ENCODE data around the gene PGK1.
"Not testable (repeated sequence)": the region's sequence is repeated elsewhere in the genome, so short reads cannot be mapped to it uniquely, and the experiment has no call there.

Gene PGK1

DNA sequence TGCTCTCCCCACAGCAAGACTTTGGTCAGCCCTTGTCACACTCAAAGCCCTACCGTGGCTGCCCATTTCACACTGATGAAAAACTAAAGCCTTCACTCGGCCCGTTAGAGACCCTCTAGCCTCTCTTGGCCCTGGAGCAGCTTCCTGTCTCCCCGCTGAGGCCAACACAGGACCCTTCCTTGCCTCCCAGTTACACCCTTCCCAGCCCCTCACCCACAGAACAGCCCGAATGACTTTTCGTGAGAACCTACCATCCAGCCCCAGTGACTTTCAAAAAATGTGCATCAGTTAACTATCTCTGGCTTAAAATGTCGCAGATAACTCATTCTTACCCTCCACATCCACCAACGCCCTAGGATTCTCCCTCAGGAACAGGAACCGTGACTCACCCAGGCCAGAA is 36.2 kb downstream of the PGK1 start:
- no peaks in the 10 kb centered on the region for H3K4me1 ChIP-seq (ENCODE audit: control insufficient read depth in 1 of 2, insufficient read depth in 2 of 2, low read length in 2 of 2)
- no peaks in the 10 kb centered on the region for H3K36me3 ChIP-seq (ENCODE audit: control insufficient read depth in 1 of 2, insufficient read depth in 2 of 2, low read length in 2 of 2)
- H3K27ac ChIP-seq (ENCODE audit: low read length): no peak overlapping the region
- H3K27me3 ChIP-seq (ENCODE audit: low read depth, low read length): no peaks in the 10 kb centered on the region
- peak overlapping the region in 1 of 2 donors; percentile 75 for H3K4me3 ChIP-seq (ENCODE audit: low read depth in 1 of 2, low read length in 2 of 2)
- H3K9me3 ChIP-seq (ENCODE audit: control insufficient read depth in 1 of 2, low read length in 2 of 2): no peaks in the 10 kb centered on the region

GRCh38 chrX:78147002-78147540 is 43.0 kb downstream of the PGK1 start:
- H3K27ac ChIP-seq (ENCODE audit: low read length); H3K27me3 ChIP-seq (ENCODE audit: low read depth, low read length); H3K4me1 ChIP-seq (ENCODE audit: control insufficient read depth in 1 of 2, insufficient read depth in 2 of 2, low read length in 2 of 2); H3K9me3 ChIP-seq (ENCODE audit: control insufficient read depth in 1 of 2, low read length in 2 of 2); H3K4me3 ChIP-seq (ENCODE audit: low read depth in 1 of 2, low read length in 2 of 2); H3K36me3 ChIP-seq (ENCODE audit: control insufficient read depth in 1 of 2, insufficient read depth in 2 of 2, low read length in 2 of 2): not testable (repeated sequence)

GRCh38 chrX:78157373-78157772 is 53.3 kb downstream of the PGK1 start:
- not testable (repeated sequence) for H3K4me3 ChIP-seq (ENCODE audit: low read depth in 1 of 2, low read length in 2 of 2); H3K27me3 ChIP-seq (ENCODE audit: low read depth, low read length); H3K36me3 ChIP-seq (ENCODE audit: control insufficient read depth in 1 of 2, insufficient read depth in 2 of 2, low read length in 2 of 2); H3K27ac ChIP-seq (ENCODE audit: low read length); H3K9me3 ChIP-seq (ENCODE audit: control insufficient read depth in 1 of 2, low read length in 2 of 2); H3K4me1 ChIP-seq (ENCODE audit: control insufficient read depth in 1 of 2, insufficient read depth in 2 of 2, low read length in 2 of 2)

DNA sequence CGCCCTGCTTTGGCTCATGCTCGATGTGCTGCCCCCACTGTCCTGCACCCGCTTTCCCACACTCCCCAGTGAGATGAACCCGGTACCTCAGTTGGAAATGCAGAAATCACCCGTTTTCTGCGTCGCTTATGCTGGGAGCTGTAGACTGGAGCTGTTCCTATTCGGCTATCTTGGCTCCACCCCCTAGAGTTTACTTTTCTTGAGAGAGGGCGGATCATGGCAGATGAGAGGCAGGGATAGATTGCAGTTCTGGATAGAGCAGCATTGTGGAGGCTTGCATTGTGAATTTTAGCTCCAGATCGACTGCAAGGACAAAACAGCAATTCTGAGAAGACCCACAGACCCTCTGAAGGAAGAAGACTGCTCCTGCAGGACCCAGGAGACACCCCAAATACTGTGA is 53.8 kb downstream of the PGK1 start:
- not testable (repeated sequence) for H3K27me3 ChIP-seq (ENCODE audit: low read depth, low read length); H3K9me3 ChIP-seq (ENCODE audit: control insufficient read depth in 1 of 2, low read length in 2 of 2); H3K36me3 ChIP-seq (ENCODE audit: control insufficient read depth in 1 of 2, insufficient read depth in 2 of 2, low read length in 2 of 2); H3K4me1 ChIP-seq (ENCODE audit: control insufficient read depth in 1 of 2, insufficient read depth in 2 of 2, low read length in 2 of 2); H3K27ac ChIP-seq (ENCODE audit: low read length); H3K4me3 ChIP-seq (ENCODE audit: low read depth in 1 of 2, low read length in 2 of 2)

DNA sequence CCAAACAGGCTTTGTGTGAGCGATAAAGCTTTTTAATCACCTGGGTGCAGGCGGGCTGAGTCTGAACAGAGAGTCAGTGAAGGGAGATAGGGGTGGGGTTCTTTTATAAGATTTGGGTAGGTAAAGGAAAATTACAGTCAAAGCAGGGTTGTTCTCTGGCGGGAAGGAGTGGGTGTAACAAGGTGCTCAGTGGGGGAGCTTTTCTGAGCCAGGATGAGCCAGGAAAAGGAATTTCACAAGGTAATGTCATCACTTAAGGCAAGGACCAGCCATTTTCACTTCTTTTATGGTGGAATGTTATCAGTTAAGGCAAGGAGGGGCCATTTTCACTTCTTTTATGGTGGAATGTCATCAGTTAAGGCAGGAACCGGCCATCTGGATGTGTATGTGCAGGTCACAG is 56.7 kb downstream of the PGK1 start:
- H3K27me3 ChIP-seq (ENCODE audit: low read depth, low read length); H3K4me1 ChIP-seq (ENCODE audit: control insufficient read depth in 1 of 2, insufficient read depth in 2 of 2, low read length in 2 of 2); H3K4me3 ChIP-seq (ENCODE audit: low read depth in 1 of 2, low read length in 2 of 2); H3K9me3 ChIP-seq (ENCODE audit: control insufficient read depth in 1 of 2, low read length in 2 of 2); H3K27ac ChIP-seq (ENCODE audit: low read length); H3K36me3 ChIP-seq (ENCODE audit: control insufficient read depth in 1 of 2, insufficient read depth in 2 of 2, low read length in 2 of 2): not testable (repeated sequence)

- not testable (repeated sequence) for H3K4me1 ChIP-seq (ENCODE audit: control insufficient read depth in 1 of 2, insufficient read depth in 2 of 2, low read length in 2 of 2); H3K9me3 ChIP-seq (ENCODE audit: control insufficient read depth in 1 of 2, low read length in 2 of 2); H3K27me3 ChIP-seq (ENCODE audit: low read depth, low read length); H3K36me3 ChIP-seq (ENCODE audit: control insufficient read depth in 1 of 2, insufficient read depth in 2 of 2, low read length in 2 of 2); H3K4me3 ChIP-seq (ENCODE audit: low read depth in 1 of 2, low read length in 2 of 2); H3K27ac ChIP-seq (ENCODE audit: low read length)
Measured at GRCh38 chrX:78163175-78163574, 59.1 kb downstream of the PGK1 start.

DNA sequence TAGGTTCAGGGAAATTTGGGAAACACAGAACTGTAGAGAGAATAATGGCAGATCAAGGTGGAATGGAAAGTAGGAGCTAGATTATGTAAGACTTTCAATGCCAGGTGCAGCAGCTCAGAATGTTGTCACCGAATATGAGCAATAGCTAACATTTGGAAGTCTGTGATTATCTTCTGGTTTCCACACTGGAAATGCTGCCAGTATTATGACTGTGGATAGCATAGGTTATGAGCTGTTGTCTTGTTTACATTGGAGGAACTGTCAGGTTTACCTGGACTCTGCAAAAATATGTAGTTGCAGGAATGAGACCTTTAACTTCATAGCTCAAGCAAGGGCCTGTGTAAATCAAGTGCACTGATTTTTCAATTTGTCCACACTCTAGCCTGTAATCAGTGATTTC is 61.4 kb downstream of the PGK1 start:
- Histone ChIP-seq H3K4me3 (ENCODE audit: low read depth in 1 of 2, low read length in 2 of 2) (no peak overlapping the region), H3K27ac (ENCODE audit: low read length) (no peak overlapping the region), H3K27me3 (ENCODE audit: low read depth, low read length) (no peaks in the 10 kb centered on the region), H3K9me3 (ENCODE audit: control insufficient read depth in 1 of 2, low read length in 2 of 2) (no peaks in the 10 kb centered on the region), H3K4me1 (ENCODE audit: control insufficient read depth in 1 of 2, insufficient read depth in 2 of 2, low read length in 2 of 2) (no peaks in the 10 kb centered on the region), H3K36me3 (ENCODE audit: control insufficient read depth in 1 of 2, insufficient read depth in 2 of 2, low read length in 2 of 2) (no peaks in the 10 kb centered on the region)

DNA sequence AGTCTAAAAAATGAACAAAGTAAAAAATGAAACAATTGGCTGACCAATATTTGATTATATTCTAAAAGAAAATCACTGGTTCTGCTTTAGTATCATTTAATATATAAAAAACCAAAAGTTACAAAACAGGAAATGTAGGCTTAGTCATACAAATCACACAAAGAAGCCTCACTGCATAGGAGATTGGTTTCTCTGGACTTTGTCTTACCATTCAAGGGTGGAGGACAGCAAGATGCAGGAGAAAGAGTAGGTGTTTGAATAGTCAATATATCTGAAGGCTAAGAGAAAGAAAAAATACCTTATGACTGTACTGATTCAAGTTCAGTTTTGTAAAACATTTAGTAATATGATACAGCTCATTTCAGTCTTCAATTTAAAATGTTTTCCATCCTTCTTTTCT is 64.0 kb downstream of the PGK1 start:
- H3K4me1 ChIP-seq (ENCODE audit: control insufficient read depth in 1 of 2, insufficient read depth in 2 of 2, low read length in 2 of 2): no peaks in the 10 kb centered on the region
- H3K27me3 ChIP-seq (ENCODE audit: low read depth, low read length): no peaks in the 10 kb centered on the region
- H3K9me3 ChIP-seq (ENCODE audit: control insufficient read depth in 1 of 2, low read length in 2 of 2): no peaks in the 10 kb centered on the region
- no peak overlapping the region for H3K4me3 ChIP-seq (ENCODE audit: low read depth in 1 of 2, low read length in 2 of 2)
- H3K36me3 ChIP-seq (ENCODE audit: control insufficient read depth in 1 of 2, insufficient read depth in 2 of 2, low read length in 2 of 2): no peaks in the 10 kb centered on the region
- H3K27ac ChIP-seq (ENCODE audit: low read length): no peak overlapping the region

All from muscle layer of duodenum (tissue), 2 donors.